Measurements from ENCODE around the gene SRM.
"Not testable (repeated sequence)": the region's sequence is repeated elsewhere in the genome, so short reads cannot be mapped to it uniquely, and the experiment has no call there.

Gene SRM

GRCh38 chr1:11080931-11081330 lies 21.1 kb upstream of the SRM start:
- DNase-seq (ENCODE audit: insufficient read length, low spot score) (no peak), FAIRE-seq (no peak)
- TF ChIP-seq SPI1 (IDR thresholded peaks at IDR 0.05; ENCODE audit: low read depth, low read length) (no peak), POLR2A (IDR thresholded peaks at IDR 0.05; ENCODE audit: low read depth, low read length) (no peak), POU2F2 (IDR thresholded peaks at IDR 0.05; ENCODE audit: low read depth, low read length) (no peak), PAX5 (IDR thresholded peaks at IDR 0.05; ENCODE audit: insufficient read depth, low read length, severe bottlenecking) (no peak)

GRCh38 chr1:11078631-11079030 lies 18.8 kb upstream of the SRM start:
- DNase-seq (ENCODE audit: insufficient read length, low spot score) = no peak
- FAIRE-seq = no peak

GRCh38 chr1:11073398-11073797 lies 13.6 kb upstream of the SRM start:
- DNase-seq (ENCODE audit: insufficient read length, low spot score); FAIRE-seq: not testable (repeated sequence)

More at GRCh38 chr1:11078631-11079030, 18.8 kb upstream of the SRM start:
- TF ChIP-seq PAX5 (IDR thresholded peaks at IDR 0.05; ENCODE audit: insufficient read depth, low read length, severe bottlenecking) = no peak
- TF ChIP-seq POLR2AphosphoS5 (IDR thresholded peaks at IDR 0.05; ENCODE audit: low read depth, low read length) = no peak
- no peak for TF ChIP-seq POU2F2 (IDR thresholded peaks at IDR 0.05; ENCODE audit: low read depth, low read length)
- TF ChIP-seq SPI1 (IDR thresholded peaks at IDR 0.05; ENCODE audit: low read depth, low read length) = no peak
- no peak for TF ChIP-seq TAF1 (IDR thresholded peaks at IDR 0.05; ENCODE audit: low read depth, low read length)
- TF ChIP-seq POLR2A (IDR thresholded peaks at IDR 0.05; ENCODE audit: low read depth, low read length) = no peak

GRCh38 chr1:11072216-11072917 lies 12.5 kb upstream of the SRM start:
- TF ChIP-seq TAF1 (IDR thresholded peaks at IDR 0.05; ENCODE audit: low read depth, low read length) = no peak
- no peak for DNase-seq (ENCODE audit: insufficient read length, low spot score)
- FAIRE-seq = peak; percentile 28

GRCh38 chr1:11071463-11072215 lies 11.8 kb upstream of the SRM start:
- no peak for DNase-seq (ENCODE audit: insufficient read length, low spot score)
- no peak for FAIRE-seq
- no peak for TF ChIP-seq POLR2A (IDR thresholded peaks at IDR 0.05; ENCODE audit: low read depth, low read length)
- TF ChIP-seq TAF1 (IDR thresholded peaks at IDR 0.05; ENCODE audit: low read depth, low read length) = no peak
- TF ChIP-seq POLR2AphosphoS5 (IDR thresholded peaks at IDR 0.05; ENCODE audit: low read depth, low read length) = no peak
- TF ChIP-seq SPI1 (IDR thresholded peaks at IDR 0.05; ENCODE audit: low read depth, low read length) = no peak
- no peak for TF ChIP-seq PAX5 (IDR thresholded peaks at IDR 0.05; ENCODE audit: insufficient read depth, low read length, severe bottlenecking)
- no peak for TF ChIP-seq POU2F2 (IDR thresholded peaks at IDR 0.05; ENCODE audit: low read depth, low read length)

GRCh38 chr1:11070876-11071275 lies 11.1 kb upstream of the SRM start:
- FAIRE-seq = no peak
- no peak for DNase-seq (ENCODE audit: insufficient read length, low spot score)
- TF ChIP-seq POLR2A (IDR thresholded peaks at IDR 0.05; ENCODE audit: low read depth, low read length) (no peak), PAX5 (IDR thresholded peaks at IDR 0.05; ENCODE audit: insufficient read depth, low read length, severe bottlenecking) (no peak), POU2F2 (IDR thresholded peaks at IDR 0.05; ENCODE audit: low read depth, low read length) (no peak), POLR2AphosphoS5 (IDR thresholded peaks at IDR 0.05; ENCODE audit: low read depth, low read length) (no peak), TAF1 (IDR thresholded peaks at IDR 0.05; ENCODE audit: low read depth, low read length) (no peak), SPI1 (IDR thresholded peaks at IDR 0.05; ENCODE audit: low read depth, low read length) (no peak)

- DNase-seq (ENCODE audit: insufficient read length, low spot score) = no peak
Measured at GRCh38 chr1:11068600-11069473, 9.0 kb upstream of the SRM start.

GRCh38 chr1:11067716-11068599 lies 8.1 kb upstream of the SRM start:
- DNase-seq (ENCODE audit: insufficient read length, low spot score) = no peak
- FAIRE-seq = no peak
- no peak for TF ChIP-seq SPI1 (IDR thresholded peaks at IDR 0.05; ENCODE audit: low read depth, low read length)
- no peak for TF ChIP-seq TAF1 (IDR thresholded peaks at IDR 0.05; ENCODE audit: low read depth, low read length)
- no peak for TF ChIP-seq POLR2A (IDR thresholded peaks at IDR 0.05; ENCODE audit: low read depth, low read length)
- TF ChIP-seq POLR2AphosphoS5 (IDR thresholded peaks at IDR 0.05; ENCODE audit: low read depth, low read length) = no peak
- no peak for TF ChIP-seq PAX5 (IDR thresholded peaks at IDR 0.05; ENCODE audit: insufficient read depth, low read length, severe bottlenecking)
- TF ChIP-seq POU2F2 (IDR thresholded peaks at IDR 0.05; ENCODE audit: low read depth, low read length) = no peak

More at GRCh38 chr1:11068600-11069473, 9.0 kb upstream of the SRM start:
- TF ChIP-seq POU2F2 (IDR thresholded peaks at IDR 0.05; ENCODE audit: low read depth, low read length) (no peak), TAF1 (IDR thresholded peaks at IDR 0.05; ENCODE audit: low read depth, low read length) (no peak), POLR2AphosphoS5 (IDR thresholded peaks at IDR 0.05; ENCODE audit: low read depth, low read length) (no peak), PAX5 (IDR thresholded peaks at IDR 0.05; ENCODE audit: insufficient read depth, low read length, severe bottlenecking) (no peak), SPI1 (IDR thresholded peaks at IDR 0.05; ENCODE audit: low read depth, low read length) (no peak), POLR2A (IDR thresholded peaks at IDR 0.05; ENCODE audit: low read depth, low read length) (no peak)
- FAIRE-seq = no peak

GRCh38 chr1:11065796-11066195 lies 6.0 kb upstream of the SRM start:
- DNase-seq (ENCODE audit: insufficient read length, low spot score) (no peak), FAIRE-seq (no peak)
- TF ChIP-seq TAF1 (IDR thresholded peaks at IDR 0.05; ENCODE audit: low read depth, low read length) = no peak
- TF ChIP-seq SPI1 (IDR thresholded peaks at IDR 0.05; ENCODE audit: low read depth, low read length) = no peak
- TF ChIP-seq PAX5 (IDR thresholded peaks at IDR 0.05; ENCODE audit: insufficient read depth, low read length, severe bottlenecking) = no peak
- no peak for TF ChIP-seq POLR2A (IDR thresholded peaks at IDR 0.05; ENCODE audit: low read depth, low read length)
- TF ChIP-seq POLR2AphosphoS5 (IDR thresholded peaks at IDR 0.05; ENCODE audit: low read depth, low read length) = no peak
- no peak for TF ChIP-seq POU2F2 (IDR thresholded peaks at IDR 0.05; ENCODE audit: low read depth, low read length)

Data from GM12891 (cell line).